NCI-H82 treated with DMSO at 0.1 percent for 48 hours (cell line): ENCODE measurements around the gene PTGFR.

Experiments
- DNase-seq: peaks from one replicate; lab custom pipeline; 2025; ENCODE audit not compliant: unreplicated experiment; lab: John Stamatoyannopoulos, UW

The PTGFR gene

DNA sequence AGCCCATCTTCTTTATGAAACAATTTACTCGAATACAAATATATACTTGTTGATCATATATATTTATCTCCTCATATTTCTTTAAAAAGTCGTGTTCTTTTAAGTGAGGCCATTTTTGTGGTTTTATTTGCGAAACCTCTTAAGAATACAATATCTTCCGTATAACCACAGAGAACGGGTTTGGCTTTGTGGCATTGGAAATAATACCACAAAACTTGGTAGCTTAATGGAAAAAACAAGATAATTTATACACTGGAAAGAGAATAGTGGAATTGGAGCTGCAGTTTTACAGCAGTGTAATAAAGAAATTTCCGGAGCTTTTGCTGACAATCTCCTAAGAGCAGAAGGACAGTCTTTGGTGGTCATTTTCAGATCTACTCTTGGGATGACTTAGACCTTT lies 29.4 kb downstream of the PTGFR start:
- DNase-seq = no peak

DNA sequence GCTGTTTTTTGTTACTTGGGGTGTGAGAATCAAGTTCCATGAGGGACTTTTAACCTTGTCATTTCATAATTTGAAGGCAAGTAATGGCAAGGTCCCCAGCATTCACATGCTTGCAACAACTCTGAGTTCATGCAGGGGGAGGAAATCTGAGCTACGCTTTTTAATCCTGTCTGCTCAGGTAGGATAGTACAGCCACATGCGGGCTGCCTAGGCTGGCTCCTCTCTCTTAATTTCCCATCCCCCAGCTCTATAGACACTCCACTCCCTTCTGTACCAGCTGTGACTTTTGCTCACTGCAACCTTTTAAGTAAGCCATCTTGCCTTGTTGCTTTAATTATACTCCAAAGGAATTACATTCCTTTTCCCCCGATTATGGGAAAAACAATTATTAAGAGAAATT lies 30.1 kb downstream of the PTGFR start:
- DNase-seq = no peak

DNA sequence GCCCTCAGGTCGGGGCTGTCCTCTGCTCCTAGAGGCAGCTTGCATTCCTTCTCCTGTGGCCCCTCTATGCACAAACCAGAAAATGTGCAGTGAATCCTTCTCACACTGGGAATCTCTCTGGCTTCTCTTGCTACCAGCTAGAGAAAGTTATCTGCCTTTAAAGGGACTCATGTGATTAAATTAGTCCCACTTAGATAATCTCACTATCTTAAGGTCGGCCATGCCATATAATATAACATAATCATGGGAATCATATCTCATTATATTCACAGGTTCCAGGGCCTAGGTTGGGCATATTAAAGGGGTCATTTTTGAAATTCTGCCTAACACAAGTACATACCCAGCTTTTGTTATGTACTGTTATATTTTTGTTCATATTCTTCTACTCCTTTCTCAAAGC lies 31.4 kb downstream of the PTGFR start:
- no peak for DNase-seq

DNA sequence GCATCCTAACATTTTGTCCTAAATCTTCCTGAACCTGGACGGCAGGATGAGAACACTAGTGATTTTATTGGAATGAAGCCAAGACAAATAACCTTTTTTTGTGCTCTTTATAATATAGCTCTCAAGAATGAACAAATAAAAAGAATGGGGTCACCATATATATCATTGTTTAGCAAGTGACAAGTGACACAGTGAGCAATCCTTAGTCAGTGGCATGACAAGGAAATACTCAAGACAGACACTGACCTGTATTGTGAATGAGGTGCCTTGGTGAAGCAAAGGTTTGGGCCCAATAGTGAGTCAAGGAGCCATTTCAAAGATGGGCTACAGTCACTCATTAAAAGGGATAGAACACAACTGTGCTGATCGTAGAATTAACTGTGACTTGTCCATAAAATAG lies 35.7 kb downstream of the PTGFR start:
- no peak for DNase-seq

DNA sequence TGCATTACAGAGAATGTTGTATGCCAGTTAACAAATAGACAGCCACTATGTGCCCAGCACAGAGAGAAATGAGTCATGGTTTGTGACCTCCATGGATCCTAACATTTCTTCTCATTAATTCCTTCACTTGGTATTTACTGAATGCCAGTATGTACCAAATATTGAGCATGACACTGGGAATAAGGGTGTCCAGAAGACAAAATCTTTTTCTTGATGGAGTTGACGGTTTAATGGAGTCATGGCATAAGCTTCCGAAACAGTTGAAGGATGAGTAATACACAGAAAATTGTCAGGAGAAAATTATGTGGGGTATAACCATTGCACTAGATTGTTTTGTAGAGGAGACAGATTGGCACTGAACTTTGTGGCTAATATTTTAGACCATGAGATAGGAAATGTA lies 36.9 kb downstream of the PTGFR start:
- no peak for DNase-seq

DNA sequence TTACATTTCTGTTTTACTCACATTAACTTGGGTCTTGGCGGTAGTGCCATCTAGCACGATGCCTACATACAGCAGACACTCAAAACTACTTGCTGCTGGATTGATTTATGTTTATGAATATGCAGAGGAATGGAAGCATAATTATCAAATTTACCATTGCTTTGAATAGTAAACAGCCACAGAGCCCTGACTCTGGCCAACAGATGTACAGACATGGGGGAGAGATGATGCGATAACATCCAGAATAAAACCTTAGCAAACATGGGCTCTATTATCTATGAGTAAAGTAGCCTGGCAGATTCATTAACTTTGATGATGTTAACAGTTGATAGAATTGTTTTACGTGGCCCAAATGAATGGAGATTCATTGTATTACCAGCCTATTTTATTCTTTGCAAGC lies 42.8 kb downstream of the PTGFR start:
- DNase-seq = no peak

DNA sequence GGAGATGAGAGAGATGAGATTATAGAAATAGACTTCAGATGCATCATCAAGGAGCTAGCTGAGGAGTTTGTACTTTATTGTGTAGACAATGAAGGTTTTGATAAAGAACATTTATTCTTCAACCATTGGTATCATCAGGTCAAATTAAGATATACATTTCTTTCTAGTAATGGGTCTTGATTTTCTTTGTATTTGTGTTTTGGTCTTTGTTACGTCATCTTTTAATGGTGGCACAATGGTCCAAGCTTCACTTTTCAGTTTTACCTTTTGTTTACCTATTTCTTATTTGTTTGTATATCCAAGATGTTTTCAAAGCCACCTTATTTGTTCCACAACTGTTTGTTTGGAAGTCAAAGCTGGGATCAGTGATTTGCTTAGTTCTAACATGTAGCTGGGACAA lies 44.5 kb downstream of the PTGFR start:
- no peak for DNase-seq

DNA sequence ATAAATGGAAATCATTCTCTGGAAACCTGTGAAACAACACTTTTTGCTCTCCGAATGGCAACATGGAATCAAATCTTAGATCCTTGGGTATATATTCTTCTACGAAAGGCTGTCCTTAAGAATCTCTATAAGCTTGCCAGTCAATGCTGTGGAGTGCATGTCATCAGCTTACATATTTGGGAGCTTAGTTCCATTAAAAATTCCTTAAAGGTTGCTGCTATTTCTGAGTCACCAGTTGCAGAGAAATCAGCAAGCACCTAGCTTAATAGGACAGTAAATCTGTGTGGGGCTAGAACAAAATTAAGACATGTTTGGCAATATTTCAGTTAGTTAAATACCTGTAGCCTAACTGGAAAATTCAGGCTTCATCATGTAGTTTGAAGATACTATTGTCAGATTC lies 45.7 kb downstream of the PTGFR start:
- DNase-seq = no peak

DNA sequence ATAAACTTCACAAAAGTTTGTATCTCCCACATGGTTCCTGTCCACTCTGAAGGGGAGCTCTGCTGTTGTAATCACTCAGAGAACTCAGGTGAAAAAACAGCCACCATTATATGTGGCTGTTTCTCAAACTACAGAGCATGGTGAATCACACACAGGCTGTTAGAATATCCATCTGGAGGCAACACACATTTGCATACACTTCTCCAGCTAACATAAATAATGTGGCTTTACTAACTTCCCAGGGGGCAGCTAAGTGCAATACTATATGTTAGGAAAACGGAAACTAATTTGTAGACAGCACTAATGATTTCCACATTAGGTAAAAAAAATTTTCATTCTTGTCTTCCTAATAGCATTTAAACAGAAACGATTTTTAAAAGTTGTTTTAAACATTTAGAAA lies 49.3 kb downstream of the PTGFR start:
- no peak for DNase-seq

DNA sequence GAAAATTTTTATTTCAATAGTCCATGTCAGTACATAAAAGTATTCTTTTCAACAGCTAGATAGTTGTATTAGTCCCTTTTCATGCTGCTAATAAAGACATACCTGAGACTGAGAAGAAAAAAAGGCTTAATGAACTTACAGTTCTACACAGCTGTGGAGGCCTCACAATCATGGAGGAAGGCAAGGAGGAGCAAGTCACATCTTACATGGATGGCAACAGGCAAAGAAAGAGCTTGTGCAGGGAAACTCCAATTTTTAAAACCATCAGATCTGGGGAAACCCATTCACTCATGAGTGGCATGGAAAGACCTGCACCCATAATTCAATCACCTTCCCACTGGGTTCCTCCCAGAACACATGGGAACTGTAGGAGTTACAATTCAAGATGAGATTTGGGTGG lies 50.7 kb downstream of the PTGFR start:
- DNase-seq = no peak

DNA sequence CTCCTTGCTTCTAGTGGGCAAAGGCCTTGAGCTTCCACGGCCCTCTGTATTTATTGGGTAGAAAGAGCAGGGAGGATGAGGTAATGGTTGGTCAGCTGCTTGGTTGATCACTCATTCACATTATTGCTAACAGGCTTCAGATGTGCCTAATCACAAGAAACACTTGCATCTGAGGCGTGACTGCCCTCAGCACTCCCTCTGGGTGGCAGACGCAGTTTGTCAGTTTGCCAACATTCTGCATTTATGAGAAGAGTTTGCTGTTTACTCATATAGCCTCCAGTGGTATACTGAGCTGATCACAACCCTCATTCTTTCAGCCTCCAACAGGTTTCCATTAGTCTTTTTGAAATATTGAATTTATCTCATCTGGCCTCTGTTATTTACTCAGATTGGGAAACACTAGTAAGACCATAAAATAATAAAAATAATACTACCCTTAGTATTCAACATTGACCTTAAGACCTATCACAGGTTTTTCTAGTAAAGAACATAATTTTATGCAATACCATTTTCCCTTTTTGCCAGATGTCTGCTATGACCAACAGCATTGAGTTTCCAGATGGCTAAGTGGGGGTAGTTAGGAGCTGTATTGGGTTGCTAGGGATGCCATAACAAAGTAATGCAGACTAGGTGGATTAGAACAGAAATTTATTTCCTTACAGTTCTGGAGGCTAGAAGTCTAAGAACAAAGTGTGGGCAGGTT lies 53.3 kb downstream of the PTGFR start:
- DNase-seq = no peak

DNA sequence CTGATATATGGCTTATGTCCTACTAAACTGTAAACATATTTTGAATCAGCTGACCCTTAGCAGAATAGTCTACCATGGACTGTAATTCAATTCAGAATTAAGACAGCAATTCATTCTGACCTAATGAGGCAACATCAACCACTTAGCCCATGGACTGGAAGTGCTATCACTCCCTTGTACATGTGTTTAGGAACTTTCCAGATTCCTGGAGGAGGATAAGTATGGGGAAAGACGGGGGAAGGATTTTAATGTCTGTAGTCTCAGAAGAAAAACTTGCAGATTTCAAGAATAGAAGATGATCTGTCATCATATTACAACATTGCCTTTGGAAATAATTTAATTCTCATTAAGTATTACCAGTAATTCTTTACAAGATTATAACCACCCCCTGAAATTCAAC lies 56.3 kb downstream of the PTGFR start:
- DNase-seq = no peak

DNA sequence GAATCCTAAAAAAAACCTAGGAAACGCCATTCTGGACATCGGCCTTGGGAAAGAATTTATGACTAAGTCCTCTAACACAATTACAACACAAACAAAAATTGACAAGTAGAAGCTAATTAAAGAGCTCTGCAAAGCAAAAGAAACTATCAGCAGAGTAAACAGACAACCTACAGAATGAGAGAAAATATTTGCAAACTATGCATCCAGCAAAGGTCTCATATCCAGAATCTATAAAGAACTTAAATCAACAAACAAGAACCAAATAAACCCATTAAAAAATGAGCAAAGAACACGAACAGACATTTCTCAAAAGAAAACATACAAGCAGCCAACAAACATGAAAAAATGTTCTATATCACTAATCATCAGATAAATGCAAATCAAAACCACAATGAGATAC lies 58.6 kb downstream of the PTGFR start:
- DNase-seq = no peak

DNA sequence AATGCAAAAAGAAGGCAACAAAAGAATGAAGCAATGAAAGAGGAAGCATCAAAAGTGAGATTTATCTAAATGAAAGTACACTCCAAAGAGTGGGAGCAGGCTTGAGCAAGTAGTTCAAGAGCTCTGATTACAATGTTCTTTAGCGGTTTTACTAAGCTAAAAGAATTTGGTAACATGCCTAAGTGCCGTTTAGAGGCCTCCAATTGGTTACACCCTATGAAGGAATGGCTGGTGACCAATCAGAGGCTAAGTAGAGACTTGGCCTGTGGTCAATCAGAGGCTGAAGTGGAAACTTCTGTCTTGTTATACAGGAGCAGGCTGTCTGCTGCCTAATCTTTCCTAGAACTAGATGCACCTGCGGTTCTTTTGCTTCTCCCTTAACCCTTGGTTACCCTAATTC lies 59.1 kb downstream of the PTGFR start:
- DNase-seq = no peak

DNA sequence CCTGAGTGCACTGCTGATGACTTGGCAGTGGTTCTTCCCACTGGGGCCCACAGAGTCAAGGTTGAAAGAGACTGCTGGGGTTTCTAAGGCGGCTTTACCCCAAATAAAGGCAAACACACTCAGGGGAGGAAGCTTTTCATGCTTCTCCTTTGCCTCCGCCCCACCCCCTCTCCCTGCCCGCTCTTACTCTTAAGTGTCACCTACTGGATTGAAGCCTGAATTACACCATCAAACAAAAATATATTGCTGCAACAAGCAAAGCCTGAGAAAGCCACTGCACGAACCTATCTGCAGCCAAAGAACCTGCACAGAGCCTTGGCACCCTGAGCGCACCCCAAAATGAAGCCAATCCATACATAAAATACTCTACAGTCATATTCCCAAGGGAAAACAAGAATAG lies 63.1 kb downstream of the PTGFR start:
- no peak for DNase-seq

DNA sequence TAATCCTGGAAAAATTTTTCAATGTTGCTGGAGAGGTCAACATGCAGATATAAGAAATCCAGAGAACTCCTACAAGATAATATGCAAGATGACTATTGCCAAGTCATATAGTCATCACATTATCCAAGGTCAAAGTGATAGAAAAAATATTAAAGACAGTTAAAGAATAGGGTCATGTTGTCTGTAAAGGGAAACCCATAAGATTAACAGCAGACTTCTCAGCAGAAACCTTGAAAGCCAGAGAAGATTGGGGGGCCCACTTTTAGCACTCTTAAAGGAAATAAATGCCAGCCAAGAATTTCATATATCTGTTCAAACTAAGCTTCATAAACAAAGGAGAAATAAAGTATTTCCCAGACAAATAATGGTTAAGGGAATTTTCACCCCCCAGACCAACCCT lies 64.1 kb downstream of the PTGFR start:
- no peak for DNase-seq

DNA sequence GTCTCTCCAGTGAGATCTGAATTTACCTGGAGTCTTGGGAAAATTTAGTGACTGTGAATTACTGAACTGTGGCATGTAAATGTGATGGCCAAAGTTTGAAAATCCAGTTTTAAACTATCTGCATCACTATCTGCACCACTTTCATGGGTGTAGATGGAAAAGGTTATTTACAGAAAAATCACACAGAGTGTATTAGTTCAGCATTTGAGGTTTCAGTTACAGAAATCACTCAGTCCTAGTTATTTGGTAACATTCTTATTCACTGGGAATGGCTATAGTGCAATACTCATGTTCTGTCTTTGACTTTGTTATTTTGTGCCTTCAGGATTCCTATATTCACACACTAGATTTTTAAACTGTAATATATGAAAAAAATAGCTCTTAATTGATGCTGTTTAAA lies 68.9 kb downstream of the PTGFR start:
- DNase-seq = no peak

DNA sequence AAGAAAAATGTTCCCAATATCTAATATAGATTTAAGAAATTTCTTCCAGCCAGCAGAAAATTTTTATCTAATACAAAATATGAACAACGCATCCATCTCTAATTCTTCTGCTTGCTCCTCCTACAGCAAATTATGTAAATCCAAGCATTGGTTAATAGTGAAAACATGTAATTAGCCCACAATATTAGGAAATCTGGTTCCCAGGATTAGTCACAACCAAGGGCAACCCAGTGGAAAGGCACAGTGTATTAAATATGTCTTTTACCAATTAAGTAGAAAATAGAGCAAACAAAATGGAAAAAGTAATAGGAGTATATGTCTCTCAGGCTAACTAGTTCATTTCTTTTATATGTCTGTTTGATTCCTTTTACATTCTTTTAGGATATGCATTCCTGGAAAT lies 70.0 kb downstream of the PTGFR start:
- no peak for DNase-seq

DNA sequence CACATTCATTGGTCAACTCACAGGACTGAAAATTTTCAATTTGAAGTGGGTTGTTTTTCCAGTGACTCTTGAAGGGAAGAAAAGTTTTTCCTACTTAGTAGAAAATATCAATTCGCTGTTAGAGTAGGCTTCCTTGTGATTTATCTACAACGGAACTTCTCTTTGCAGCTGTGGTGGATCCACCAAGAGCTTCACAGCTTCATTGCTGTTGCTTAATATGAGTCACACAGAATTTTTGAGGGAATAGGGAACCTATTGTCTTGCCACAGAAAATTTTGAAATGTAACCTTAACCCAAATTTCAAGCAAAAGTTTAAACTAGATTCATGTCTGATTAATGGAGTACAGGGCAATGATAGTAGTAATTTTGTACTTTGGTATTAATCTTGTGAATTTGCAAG lies 71.1 kb downstream of the PTGFR start:
- no peak for DNase-seq

DNA sequence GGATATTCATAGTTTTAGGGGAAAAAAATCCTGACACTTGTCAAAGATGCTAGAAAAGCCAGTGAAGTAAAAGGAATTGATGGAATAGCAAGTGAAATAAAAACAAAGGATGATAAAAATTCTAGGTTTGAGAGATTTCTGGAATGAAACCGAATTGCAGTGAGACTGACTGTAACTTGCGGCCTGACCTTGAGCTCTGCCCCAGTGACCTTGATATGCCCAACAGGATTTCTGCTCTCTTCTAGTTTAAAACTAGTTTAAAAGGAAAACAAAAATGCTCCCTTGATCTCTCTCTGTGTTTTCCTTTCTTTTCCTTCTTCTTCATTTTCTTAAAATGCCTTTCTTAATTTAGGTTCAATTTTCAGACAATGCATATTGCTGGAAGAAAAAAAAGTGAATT lies 74.6 kb downstream of the PTGFR start:
- no peak for DNase-seq

DNA sequence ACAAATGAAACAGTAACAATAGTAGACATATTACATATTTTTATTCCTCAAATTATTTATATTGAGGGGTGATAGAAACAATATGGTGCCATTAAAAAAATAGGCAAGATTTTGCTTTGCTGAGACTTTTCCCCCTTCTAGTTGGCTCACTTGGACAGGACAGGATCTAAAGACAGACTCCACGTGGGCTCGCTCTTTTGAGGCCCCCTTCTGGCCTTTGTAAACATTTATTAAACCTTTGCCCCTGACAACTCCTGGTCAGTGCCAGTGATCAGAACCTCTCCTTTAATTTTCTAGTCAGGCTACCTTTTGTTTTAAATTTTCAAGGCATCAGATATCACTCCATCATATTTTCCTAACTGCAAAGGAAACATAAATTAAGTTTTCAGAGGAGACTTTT lies 79.8 kb downstream of the PTGFR start:
- no peak for DNase-seq

DNA sequence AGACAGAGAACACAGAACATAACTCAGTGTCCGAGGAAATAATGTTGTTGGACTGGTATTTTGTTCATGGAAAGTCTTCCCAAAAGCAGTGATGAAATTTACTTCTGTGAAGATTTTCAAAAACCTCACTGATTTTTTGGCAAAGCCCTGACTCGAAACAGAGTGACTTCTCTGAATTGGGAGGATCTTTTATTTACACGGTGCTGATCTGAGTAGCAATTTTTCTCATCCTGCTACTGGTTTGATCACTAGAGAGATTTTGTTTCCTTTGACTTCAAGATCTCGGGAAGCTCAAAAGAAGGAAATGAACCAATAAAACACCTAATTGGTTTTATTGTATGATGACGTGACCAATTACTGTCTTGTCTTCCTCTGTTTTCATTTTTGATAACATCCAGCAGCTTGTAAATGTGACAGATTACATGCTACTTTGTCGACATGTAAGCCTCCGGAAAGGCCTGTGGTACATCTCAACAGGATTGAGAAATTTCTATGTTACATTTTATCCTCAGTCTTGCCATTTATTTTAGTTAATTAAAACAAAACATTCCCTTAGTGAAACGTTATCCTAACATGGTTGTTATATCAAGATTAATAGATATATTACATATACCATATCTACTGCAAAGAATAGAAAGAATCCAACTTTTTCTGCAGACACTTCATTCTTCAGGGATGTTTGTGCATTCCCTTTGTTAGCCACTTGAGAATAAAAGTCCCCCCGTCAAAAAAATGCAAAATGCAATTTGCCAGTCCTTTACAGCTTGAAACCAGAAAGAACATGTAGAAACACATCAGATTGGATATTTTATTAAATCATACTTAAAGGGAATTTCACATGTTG lies 86.7 kb downstream of the PTGFR start:
- no peak for DNase-seq

DNA sequence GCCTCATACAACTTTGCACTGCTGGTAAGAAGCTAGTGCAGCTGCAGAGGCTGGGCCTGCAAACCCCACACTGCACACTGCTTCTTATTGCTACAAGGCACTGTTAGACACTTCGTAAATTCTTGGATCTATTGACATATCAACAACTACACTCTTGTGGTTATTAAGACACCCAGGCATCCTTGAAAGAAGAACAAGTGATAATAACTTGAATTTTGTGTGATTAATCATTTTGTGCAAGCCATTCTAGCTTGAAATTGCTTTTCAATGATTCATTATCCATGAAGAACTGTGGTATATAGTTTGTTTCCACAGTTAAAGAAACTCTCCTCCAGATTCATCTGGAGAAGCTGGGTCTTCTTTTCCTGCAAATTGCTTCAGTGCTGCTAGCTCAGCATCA lies 95.8 kb downstream of the PTGFR start:
- no peak for DNase-seq
